CMK (cell line): ENCODE results near the gene UBA52.
"Not testable (repeated sequence)": the region's sequence is repeated elsewhere in the genome, so short reads cannot be mapped to it uniquely, and the experiment has no call there.

Experiments used
- DNase-seq: peaks from one replicate; pipeline ENCODE4 v3.0.0-alpha.2; 2010; ENCODE audit warnings: low read depth

UBA52 gene

GRCh38 chr19:18571564-18572344, at the start of gene UBA52:
UBA52 (plus strand) TSS chr19:18571857; CDS start chr19:18573301, 1,444 bp downstream.
- DNase-seq = peak; percentile 89

- DNase-seq = peak; percentile 98
These were observed 49.4 kb upstream of the UBA52 start for GRCh38 chr19:18522124-18522861.

- DNase-seq = not testable (repeated sequence)
These were observed 48.7 kb upstream of the UBA52 start for GRCh38 chr19:18522862-18523440.

GRCh38 chr19:18523841-18524240, 47.8 kb upstream of the UBA52 start:
- DNase-seq = no peak

- DNase-seq = no peak
These were observed 45.3 kb upstream of the UBA52 start for GRCh38 chr19:18526316-18526715.

GRCh38 chr19:18529782-18530181, 41.9 kb upstream of the UBA52 start:
- DNase-seq = no peak

- DNase-seq = no peak
These were observed 40.2 kb upstream of the UBA52 start for GRCh38 chr19:18531485-18531884.

- DNase-seq = no peak
These were observed 39.3 kb upstream of the UBA52 start for GRCh38 chr19:18532168-18532890.

GRCh38 chr19:18533058-18533457, 38.6 kb upstream of the UBA52 start:
- no peak for DNase-seq

GRCh38 chr19:18536475-18536874, 35.2 kb upstream of the UBA52 start:
- DNase-seq = no peak

GRCh38 chr19:18537431-18537830, 34.2 kb upstream of the UBA52 start:
- DNase-seq = no peak

GRCh38 chr19:18538115-18538514, 33.5 kb upstream of the UBA52 start:
- no peak for DNase-seq

- no peak for DNase-seq
These were observed 32.3 kb upstream of the UBA52 start for GRCh38 chr19:18539372-18539771.

GRCh38 chr19:18540200-18540599, 31.5 kb upstream of the UBA52 start:
- not testable (repeated sequence) for DNase-seq

- no peak for DNase-seq
These were observed 30.2 kb upstream of the UBA52 start for GRCh38 chr19:18541258-18541991.

GRCh38 chr19:18541992-18542940, 29.4 kb upstream of the UBA52 start:
- DNase-seq = no peak

GRCh38 chr19:18542941-18543813, 28.5 kb upstream of the UBA52 start, which contains the start of gene FKBP8:
FKBP8 (minus strand) TSS chr19:18543573; CDS start chr19:18541970, 1,603 bp downstream.
- DNase-seq = peak; percentile 69

- DNase-seq = peak; percentile 92
These were observed 27.7 kb upstream of the UBA52 start for GRCh38 chr19:18543814-18544475.

- DNase-seq = no peak
These were observed 20.0 kb upstream of the UBA52 start for GRCh38 chr19:18551631-18552030.
